Brain microvascular endothelial cell (primary cell): ENCODE data around the gene SPI1.

Experiments used
- DNase-seq: peaks from one replicate; pipeline ENCODE4 v3.0.0-alpha.2; 2020
- H3K27ac ChIP-seq: fragments of 250-450 bp; sonication (Bioruptor Pico); 2 replicates; pipeline ENCODE4 v1.5.1; 2020; ENCODE audit warnings: mild to moderate bottlenecking, moderate library complexity
- H3K27me3 ChIP-seq: fragments of 250-450 bp; sonication (Bioruptor Pico); replicated peaks from 2 replicates; pipeline ENCODE4 v1.5.1; 2020; ENCODE audit warnings: mild to moderate bottlenecking
- H3K36me3 ChIP-seq: fragments of 250-450 bp; sonication (Bioruptor Pico); replicated peaks from 2 replicates; pipeline ENCODE4 v1.5.1; 2020; ENCODE audit warnings: mild to moderate bottlenecking
- H3K4me3 ChIP-seq: 2 replicates; pipeline ENCODE4 v1.5.1; 2011; ENCODE audit warnings: low read depth, mild to moderate bottlenecking, control low read depth, low read length, moderate library complexity
- in situ Hi-C: cut with HindIII; loops from 2 replicates; pipeline ENCODE4 v1.10.0; 2017; ENCODE audit warnings: low sequenced_read_pairs, low pct_ligation_motif_present
- TF ChIP-seq, protein P1 (sequence below): IDR thresholded peaks from 2 replicates; pipeline ENCODE4 v1.5.1; 2011; ENCODE audit warnings: low read depth, mild to moderate bottlenecking, moderate library complexity, low read length, control low read depth, inconsistent platforms; ENCODE audit errors: missing control alignments

SPI1 gene

DNA sequence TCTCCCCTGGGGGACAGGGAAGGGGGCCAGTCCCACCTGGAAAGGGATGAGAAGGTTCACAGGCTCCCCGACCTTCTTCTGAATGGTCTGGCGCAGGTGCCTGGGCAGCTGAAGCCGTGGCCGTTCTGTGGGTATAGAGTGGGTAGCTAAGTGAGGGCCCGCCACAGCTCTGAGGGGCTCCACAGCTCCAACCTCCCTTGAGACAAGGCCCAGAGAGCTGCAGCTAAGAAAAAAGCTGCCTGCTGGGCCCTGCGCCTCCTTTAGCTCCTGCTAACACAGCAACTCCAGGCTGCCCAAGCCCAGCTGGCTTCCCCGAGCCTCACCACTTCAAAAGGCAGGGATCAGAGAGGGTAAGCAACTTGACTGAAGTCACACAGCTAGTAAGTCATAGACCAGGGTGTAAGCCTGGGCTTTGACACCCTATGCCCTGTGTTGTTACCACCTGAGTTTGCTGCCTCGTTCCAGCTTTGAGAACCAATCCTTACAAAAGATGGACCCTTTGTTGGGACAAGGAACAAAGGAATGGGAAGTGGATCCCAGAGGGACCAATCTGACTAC lies 44.4 kb downstream of the SPI1 start:
- no peak overlapping the region for H3K4me3 ChIP-seq
- H3K27me3 ChIP-seq, result no peaks in the 10 kb centered on the region
- in situ Hi-C loops, result no loop called here
- TF ChIP-seq, protein P1, sequence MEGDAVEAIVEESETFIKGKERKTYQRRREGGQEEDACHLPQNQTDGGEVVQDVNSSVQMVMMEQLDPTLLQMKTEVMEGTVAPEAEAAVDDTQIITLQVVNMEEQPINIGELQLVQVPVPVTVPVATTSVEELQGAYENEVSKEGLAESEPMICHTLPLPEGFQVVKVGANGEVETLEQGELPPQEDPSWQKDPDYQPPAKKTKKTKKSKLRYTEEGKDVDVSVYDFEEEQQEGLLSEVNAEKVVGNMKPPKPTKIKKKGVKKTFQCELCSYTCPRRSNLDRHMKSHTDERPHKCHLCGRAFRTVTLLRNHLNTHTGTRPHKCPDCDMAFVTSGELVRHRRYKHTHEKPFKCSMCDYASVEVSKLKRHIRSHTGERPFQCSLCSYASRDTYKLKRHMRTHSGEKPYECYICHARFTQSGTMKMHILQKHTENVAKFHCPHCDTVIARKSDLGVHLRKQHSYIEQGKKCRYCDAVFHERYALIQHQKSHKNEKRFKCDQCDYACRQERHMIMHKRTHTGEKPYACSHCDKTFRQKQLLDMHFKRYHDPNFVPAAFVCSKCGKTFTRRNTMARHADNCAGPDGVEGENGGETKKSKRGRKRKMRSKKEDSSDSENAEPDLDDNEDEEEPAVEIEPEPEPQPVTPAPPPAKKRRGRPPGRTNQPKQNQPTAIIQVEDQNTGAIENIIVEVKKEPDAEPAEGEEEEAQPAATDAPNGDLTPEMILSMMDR, result no peak
- peaks cover 7% of the 10 kb centered on the region for H3K36me3 ChIP-seq
- DNase-seq, result no peak
- no peak overlapping the region for H3K27ac ChIP-seq

DNA sequence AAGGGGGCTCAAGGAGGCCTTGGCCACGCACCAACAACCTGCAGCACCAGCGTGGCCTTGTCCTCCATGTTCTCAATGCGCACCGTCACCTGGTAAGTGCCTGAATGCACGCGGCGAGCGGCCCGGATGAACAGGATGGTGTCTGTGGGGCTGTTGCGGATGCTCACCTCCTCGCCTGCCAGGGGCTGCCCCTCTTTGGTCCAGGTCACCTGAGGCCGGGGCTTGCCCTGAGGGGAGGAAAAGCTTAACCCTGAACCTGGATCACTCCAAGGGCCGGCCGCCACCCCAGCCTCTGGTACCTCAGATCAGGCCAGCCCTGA lies 44.9 kb downstream of the SPI1 start:
- in situ Hi-C loops, result no loop called here
- no peaks in the 10 kb centered on the region for H3K27me3 ChIP-seq
- H3K36me3 ChIP-seq, result peaks cover 8% of the 10 kb centered on the region
- TF ChIP-seq, protein P1, result no peak
- no peak for DNase-seq
- no peak overlapping the region for H3K27ac ChIP-seq
- H3K4me3 ChIP-seq, result no peak overlapping the region

DNA sequence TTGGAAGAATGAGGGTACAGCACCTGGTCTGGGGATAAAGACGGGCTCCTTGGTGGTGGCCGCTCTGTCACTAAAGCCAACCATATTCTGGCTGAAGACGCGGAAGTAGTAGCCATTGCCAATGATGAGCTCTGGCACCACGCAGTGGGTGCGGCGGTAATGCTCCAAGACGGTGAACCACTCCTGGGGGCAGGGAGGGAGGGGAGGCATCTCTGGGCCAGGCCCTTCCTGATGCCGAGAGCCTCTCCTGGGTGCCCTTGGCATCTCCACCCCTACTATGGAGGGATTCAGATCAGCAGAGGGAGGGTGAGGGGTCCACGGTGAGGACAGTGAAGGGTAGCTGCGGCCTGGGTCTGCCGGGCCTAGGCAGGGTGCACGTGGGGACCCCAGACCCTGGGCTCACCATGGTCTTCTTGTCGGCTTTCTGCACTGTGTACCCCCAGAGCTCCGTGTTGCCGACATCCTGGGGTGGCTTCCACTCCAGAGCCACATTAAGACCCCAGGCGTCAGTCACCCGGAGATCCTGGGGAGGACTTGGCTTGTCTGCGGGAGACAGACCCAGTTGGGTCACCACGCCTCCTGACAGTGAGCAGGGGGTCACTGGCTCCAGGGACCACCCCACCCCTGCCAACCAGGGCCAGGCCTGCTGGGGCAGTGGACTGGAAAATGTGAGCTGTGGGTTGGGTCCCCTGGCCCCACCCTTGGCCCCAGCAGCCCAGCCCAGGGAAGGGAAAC lies 45.4 kb downstream of the SPI1 start:
- Histone ChIP-seq H3K4me3 (no peak overlapping the region), H3K36me3 (peaks cover 13% of the 10 kb centered on the region), H3K27me3 (no peaks in the 10 kb centered on the region), H3K27ac (no peak overlapping the region)
- TF ChIP-seq, protein P1, result no peak
- no peak for DNase-seq
- in situ Hi-C loops, result no loop called here

DNA sequence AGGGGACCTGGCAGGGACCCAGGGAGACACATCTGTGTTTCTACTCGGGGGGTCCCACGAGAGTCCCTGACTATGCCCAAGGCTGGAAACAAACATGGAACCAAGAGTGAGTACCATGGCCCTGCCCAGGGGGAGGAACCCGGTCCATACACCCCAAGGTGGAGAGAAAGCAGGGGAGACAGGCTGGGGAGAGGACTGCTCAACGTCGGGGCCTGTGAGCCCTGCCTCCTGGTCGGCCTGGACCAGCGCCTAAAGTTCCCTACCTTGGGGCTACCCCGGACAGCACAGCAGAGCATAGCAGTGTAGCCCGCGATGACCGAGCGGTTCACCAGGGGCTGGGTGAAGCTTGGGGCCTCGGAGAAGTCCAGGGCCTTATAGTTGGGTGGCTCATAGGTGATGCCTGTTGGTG lies 46.0 kb downstream of the SPI1 start:
- Histone ChIP-seq H3K36me3 (peaks cover 20% of the 10 kb centered on the region), H3K4me3 (no peak overlapping the region), H3K27ac (no peak overlapping the region), H3K27me3 (no peaks in the 10 kb centered on the region)
- no peak for DNase-seq
- in situ Hi-C loops, result no loop called here
- TF ChIP-seq, protein P1, result no peak

DNA sequence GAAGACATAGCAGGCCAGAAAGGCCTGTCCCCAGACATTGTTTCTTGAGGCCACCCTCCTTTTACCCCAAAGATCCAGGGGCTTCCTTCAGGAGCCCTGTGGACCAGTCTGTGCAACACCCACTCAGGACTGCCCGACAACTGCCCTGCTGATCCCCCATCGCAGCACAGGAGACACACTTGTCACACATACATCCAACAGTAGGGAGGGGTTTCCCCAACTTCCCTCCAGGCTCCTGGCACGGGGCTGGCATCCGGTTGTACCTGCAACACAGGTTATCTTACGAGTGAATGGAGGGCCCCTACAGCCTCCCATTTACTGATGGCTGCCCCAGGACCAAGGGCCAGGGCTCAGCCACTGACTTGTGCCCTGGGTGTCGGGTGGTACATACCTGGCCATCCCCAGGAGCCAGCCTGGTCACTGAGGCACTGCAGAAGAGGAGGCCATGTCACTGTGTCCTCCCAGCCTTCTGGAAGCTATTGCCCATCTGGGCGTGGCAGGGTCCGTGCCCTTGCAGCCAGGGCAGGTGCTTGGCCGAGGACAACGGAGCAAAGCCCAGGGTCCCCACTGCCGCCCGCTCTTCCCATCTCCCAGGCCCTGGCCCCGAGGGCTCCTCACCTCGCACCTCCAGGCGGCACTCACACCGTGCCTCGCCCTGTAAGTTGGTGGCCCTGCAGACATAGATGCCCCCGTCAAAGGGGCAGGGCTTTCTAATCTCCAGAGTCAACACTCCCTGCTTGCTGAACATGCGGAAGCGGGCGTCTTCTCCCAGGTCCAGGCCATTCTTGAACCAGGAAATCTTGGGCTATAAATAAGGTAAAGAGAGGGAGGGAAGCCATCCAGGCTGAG lies 46.7 kb downstream of the SPI1 start:
- Histone ChIP-seq H3K27me3 (no peaks in the 10 kb centered on the region), H3K36me3 (peaks cover 24% of the 10 kb centered on the region), H3K27ac (no peak overlapping the region), H3K4me3 (no peak overlapping the region)
- DNase-seq, result no peak
- TF ChIP-seq, protein P1, result no peak
- in situ Hi-C loops, result no loop called here
